Activated CD8-positive, alpha-beta T cell treated with anti-CD3 and anti-CD28 coated beads, Interleukin-2, amount 10 ng/mL, durations not matched to agents 7 days and 5 days (primary cell): Measurements from ENCODE around the gene CNOT6. TPM values are rescaled to one million over a fixed set of nuclear protein-coding genes. Genes with fewer than 3 reads are reported as not detected.

Experiments used
- ATAC-seq: fragments of 150-1000 bp; cut with Tn5 transposase; one replicate; pipeline ENCODE4 v1.10.0; 2021; ENCODE audit warnings: moderate library complexity
- CTCF ChIA-PET: fragments of 350-600 bp; sonication (Branson Sonifier 250); formaldehyde crosslinking; loops from one replicate; lab custom pipeline; 2021; ENCODE audit warnings: antibody characterized with exemption; lab: Charles Lee
- POLR2A ChIA-PET: fragments of 350-600 bp; sonication (Branson Sonifier 250); formaldehyde crosslinking; loops from one replicate; lab custom pipeline; 2021; ENCODE audit warnings: antibody characterized with exemption; lab: Charles Lee
- DNase-seq: peaks from one replicate; pipeline ENCODE4 v3.0.0-alpha.2; 2020
- H3K27ac Mint-ChIP-seq: one replicate; pipeline ENCODE4 v1.8.0; 2021; ENCODE audit warnings: mild to moderate bottlenecking, mixed read lengths
- H3K27me3 Mint-ChIP-seq: one replicate; pipeline ENCODE4 v1.8.0; 2021; ENCODE audit warnings: low read depth, mixed read lengths
- H3K36me3 Mint-ChIP-seq: one replicate; pipeline ENCODE4 v1.8.0; 2021; ENCODE audit warnings: low read depth, mixed read lengths
- H3K4me1 Mint-ChIP-seq: one replicate; pipeline ENCODE4 v1.8.0; 2021; ENCODE audit warnings: low read depth, mixed read lengths
- H3K4me3 Mint-ChIP-seq: one replicate; pipeline ENCODE4 v1.8.0; 2021; ENCODE audit warnings: mild to moderate bottlenecking, mixed read lengths
- H3K9me3 Mint-ChIP-seq: one replicate; pipeline ENCODE4 v1.8.0; 2022; ENCODE audit warnings: mixed read lengths; ENCODE audit not compliant: insufficient read depth
- total RNA-seq, 2 experiments: library from RNA; stranded (reverse); gene quantifications; one replicate each; pipeline ENCODE4 v1.2.3, GENCODE V29; 2021

The CNOT6 gene
- total RNA-seq, 2 experiments from 2014 or later, result 36.3 to 43.0 TPM

DNA sequence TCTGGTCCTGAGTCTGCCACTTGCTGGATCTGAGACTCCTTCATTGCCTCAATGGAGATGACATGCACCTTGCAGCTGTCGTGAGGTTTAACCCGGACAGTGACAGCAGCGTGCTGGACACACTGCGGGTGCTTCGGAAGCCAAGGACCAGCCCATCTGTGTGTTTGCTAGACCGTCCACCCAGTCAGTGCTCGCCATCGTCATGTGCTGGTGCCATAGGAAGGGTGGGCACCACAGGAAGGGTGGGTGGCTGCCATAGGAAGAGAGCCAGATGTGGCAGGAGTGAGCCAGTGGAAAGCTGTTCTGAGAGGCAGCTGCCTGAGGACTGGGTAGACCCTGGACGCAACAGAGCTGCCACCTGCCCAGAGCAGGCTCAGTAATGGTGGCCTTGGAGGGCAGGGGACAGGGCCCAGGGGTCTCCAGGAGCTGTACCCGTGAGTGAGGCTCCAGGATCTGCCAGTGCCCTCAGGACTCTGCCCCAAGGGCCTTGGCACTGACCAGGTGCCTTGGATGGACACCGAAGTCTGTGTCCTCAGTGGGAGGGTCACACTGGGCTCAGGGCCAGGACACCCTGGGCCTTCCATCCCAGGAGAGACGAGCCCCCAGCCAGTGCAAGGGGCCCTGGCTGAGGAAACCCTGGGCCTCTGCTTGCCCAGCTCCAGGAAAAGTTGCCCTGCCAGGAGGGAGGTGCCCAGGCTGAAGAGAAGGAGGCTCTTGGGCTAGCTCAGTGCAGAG, 133.4 kb downstream of the CNOT6 start:
- ATAC-seq, result no peak
- Mint-ChIP-seq H3K4me1 (peaks cover 16% of the 10 kb centered on the region), H3K9me3 (no peaks in the 10 kb centered on the region), H3K27me3 (no peaks in the 10 kb centered on the region), H3K27ac (no peak overlapping the region), H3K4me3 (no peak overlapping the region), H3K36me3 (no peaks in the 10 kb centered on the region)
- POLR2A ChIA-PET, result no interaction called here
- DNase-seq, result no peak
- CTCF ChIA-PET, result no interaction called here

Other genes starting within 250 kb of the CNOT6 start
- 10 to 100 TPM; 42.6 to 44.6 TPM for gene MAPK9, start 202.3 kb upstream of the CNOT6 start, total RNA-seq
- gene GFPT2, start 141.0 kb upstream of the CNOT6 start, total RNA-seq, result under 1 TPM in 1 of 2 experiments, not detected in 1; 0.13 TPM
- not detected for gene SCGB3A1, start 97.1 kb downstream of the CNOT6 start, total RNA-seq
- gene FLT4, start 155.2 kb downstream of the CNOT6 start, total RNA-seq, result 1 to 10 TPM in 1 of 2 experiments, under 1 TPM in 1; 0.90 to 1.6 TPM
- gene OR2Y1, start 245.7 kb downstream of the CNOT6 start, total RNA-seq, result not detected